NCI-H510A (cell line): ENCODE data around the gene ZMIZ1.
A peak's percentile ranks its signal among the peaks of the same experiment; 100 is the strongest.

Experiments
- DNase-seq: peaks from one replicate; lab custom pipeline; 2025; lab: John Stamatoyannopoulos, UW

Gene ZMIZ1

DNA sequence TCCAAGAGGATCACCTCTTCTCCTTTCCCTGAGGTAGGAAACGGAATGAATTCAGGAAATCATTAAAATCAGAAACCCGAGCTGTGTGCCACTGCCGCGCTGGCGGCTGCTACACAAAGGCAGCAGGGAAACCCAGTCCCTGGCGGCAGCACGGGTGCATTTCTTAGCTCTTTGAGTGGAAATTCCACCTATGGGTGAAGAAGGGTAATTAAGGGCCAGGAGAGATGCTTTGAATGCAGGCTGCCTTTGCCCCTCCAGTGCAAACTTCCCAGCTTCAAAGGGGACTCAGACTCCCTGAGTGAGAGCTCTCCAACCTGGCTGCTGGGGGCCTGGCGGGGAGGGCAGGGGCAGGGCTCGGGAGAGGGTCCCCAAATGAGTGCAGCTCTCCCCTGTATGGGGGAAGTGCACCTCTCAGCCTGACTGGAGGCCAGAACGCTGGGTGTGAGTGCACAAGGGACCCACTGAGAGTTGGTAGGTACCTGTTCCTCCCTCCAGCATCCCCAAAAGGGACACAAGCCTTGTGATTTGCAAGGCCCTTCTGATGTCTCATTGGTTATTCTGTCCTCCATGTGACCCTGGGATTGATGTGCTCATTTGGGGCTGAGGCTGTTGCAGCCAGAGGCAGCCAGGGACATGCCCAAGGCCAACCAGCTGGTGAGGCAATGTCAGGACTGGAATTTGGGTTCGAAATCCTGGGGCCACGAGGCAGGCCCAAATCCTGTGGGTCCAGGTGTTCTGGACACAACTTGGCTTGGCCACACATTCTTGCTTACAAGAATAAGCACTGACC is 16.3 kb upstream of the ZMIZ1 start:
- DNase-seq = peak; percentile 18

DNA sequence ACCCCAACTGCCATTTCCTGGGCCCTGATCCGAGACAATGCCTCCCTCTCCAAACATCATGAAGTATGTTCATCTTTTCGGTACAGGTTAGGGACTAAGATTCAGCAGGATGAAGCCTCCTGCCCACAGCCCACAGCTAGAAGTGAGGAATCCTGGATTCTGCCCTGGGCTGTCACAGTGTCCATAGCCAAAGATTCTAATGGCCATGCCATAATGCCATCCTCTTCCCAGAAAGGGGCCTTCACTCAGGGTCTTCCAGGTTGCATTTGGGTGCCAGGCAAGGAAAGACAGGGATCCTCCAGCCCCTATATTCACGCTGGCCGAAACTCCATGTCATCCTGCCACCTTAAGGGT is 15.7 kb upstream of the ZMIZ1 start:
- DNase-seq = no peak

DNA sequence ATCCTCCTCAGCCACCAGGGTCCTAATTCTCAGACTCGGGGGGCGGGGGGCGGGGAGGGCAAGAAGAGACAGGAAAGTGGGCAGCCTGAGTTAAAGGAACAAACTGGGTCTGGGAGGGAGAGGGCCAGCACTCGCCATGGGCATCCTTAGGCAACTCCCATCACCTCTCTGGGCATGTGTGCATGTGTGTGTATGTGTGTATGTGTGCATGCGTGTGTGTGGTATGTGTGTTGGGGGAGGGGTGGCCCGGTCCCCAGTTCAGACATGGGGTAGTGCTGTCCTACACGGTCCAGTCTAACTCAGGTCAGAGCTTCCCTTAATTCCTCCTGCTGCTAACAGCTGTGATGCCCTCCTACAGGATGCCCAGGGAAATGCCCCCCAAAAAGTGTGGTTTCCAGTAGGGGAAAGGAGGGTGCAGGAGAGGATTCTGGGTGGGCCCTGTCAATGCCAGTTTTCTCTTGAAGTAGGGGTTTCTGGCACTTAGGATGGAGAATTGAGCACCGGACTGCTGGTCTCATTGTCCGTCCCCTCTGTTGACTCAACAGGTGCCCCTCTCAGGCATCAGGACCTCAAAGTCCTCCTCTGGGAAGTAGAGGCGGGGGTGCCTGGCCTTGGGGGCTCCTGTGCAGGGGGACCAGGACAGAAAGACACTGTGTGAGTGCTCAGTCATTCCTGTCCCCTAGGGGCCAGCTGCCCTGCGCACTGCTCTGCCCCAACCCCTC is 15.1 kb upstream of the ZMIZ1 start:
- DNase-seq = no peak

DNA sequence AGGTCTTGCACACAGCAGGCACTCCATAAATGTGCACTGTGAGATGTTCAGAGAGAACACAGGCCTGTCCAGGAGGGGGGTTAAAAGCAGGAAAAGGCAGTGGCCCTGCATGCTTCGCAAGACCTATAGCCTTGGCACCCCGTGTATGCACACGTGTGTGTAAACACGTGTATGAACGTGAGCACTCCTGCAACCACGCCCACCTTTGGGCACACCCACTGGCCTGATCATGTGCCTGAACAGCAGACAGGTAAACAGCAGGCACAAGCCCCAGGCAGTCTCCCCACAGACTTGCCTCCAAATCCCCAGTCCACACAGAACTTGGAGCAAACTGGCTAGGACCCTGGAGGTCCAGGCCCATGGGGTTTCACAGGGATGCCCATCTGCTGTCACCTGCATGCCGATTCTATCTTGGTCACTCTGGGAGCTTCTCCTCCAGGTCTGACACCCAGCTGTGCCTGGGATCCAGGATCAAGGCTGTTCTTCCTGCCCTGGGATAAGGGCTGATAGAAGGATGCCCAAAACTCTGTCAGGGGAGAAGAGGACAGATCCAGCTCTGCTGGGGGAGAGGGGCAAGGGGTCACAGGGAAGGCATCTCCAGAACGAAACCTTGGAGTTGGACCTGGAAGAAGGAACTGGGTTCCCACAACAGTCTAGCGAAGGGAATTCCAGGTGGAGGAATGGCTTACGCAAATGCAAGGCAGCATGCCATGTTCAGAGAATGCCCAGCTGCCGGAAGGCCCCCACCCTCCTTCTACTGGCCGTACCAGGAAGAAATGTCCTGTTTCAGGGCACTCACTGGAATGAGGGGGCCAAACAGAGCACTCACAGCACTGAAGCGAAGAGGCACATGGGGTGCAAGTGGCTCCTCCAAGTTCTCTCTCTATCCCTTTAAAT is 14.3 kb upstream of the ZMIZ1 start:
- DNase-seq = no peak

DNA sequence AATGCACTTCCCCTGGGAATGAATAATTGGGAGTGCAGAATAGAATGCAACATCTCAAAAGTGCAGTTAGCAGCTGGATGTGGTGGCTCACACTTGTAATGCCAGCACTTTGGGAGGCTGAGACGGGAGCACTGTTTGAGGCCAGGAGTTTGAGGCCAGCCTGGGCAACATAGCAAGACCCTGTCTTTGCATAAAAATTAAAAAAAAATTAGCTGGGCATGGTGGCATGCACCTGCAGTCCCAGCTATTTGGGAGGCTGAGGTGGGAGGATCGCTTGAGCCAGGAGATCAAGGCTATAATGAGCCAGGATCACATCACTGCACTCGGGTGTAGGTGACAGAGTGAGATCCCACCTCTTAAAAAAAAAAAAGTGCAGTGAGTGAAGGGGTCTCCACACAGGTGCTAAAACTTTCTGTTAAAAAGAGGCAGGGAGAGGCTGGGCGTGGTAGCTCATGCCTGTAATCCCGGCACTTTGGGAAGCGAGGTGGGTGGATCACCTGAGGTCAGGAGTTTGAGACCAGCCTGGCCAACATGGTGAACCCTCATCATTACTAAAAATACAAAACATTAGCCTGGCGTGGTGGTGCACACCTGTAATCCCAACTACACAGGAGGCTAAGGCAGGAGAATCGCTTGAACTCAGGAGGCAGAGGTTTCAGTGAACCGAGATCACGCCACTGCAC is 13.5 kb upstream of the ZMIZ1 start:
- DNase-seq = no peak

DNA sequence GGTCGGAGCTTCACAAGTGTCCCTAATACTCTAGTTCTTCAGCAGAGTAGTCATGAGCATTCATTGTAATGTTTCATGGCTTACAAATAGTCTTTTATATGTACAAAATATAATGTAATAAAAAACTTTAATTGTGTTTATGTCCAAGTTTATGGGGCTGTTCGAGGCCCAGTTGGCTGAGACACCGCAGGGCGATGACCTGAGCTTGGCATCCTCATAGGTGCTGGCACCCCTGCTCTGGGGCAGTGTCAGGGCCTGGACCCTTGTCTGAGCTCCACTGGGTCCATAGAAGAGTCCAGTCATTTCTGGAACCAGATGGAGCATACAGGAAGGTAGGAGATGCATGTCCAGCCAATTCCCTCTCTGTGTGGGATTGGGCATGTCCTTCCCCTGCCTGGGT is 12.9 kb upstream of the ZMIZ1 start:
- no peak for DNase-seq

DNA sequence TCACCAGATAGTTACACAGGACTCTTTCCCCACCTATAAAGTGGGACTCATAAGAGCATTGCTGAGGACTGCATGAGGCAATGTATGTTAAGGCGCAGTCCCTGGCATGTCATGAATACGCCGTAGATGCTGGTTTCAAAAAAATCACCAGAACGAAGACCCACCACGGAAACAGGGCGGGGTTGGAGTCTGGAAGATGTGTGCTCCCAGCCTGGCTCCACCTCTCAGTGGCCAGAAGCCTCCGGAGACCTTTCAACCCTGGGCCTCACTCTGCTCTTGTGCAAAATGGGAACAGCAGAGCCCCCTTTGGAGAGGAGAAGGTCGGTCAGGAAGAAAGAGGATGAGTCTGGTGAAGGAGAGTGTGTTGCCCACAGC is 12.4 kb upstream of the ZMIZ1 start:
- no peak for DNase-seq

DNA sequence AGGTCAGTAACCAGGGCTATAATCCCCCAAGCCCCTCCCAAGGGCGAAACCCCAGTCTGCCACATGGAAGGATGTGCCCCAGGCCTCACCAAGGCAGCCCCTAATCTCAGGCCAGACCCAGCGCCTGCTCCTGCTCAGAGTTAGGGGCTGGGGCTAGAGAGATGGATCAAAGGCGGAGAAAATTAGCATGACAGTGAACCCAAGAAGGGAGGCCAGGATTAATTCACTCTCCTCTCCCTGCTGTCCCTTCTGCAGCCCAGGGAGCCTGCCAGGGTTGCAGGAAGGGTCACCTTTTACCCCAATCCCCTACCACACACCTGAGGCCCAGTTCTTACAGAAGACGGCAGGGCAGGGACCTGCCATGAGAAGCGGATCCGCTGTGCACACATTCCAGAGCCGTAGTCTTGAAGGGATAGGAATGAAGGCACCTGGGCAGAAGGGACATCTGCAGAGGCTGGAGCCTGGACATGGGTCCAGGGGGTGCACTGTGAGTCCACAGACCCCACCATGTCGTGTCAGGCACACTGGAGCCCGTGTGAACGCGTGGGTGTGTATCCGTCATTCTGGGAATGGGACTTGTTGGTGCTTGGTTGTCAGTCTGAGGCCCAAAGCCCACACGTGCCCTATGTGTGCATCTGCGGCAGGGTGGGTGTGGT is 11.9 kb upstream of the ZMIZ1 start:
- DNase-seq = no peak

DNA sequence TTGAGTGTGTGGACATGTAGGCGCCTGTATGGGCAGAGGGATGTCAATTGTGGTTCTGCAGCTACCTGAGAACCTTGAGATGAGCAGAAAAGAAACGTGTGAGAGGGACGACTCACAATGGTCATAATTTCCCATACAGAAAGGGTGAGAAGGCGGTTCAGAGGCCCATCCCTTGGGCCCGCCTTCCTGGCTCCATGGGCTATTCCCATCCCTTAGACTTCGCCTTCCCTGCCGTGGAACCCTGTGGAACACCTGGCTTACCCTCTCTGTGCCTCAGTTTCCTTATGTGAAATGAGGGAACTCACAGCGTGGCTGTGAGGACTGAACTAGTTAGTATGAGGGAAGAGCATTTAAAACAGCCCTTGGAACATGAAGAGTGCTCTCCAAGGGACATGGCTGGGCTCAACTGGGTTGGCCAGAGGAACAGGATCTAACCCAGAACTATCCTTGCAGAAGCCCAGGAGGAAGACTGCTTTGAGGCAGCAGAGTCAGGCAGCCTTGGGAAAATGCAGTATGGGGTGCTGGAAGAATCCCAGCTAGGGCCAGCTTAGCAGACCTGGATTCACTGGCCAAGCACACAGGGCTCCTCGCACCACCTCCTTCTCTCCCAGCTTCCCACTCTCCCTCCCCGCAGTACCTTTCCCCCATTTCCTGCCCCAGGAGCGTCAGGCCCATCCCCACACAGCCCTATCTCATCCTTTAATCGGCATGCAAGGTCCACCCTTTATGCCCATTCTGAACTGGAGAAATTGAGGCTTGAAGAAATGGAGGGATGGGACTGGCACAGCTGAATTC is 11.1 kb upstream of the ZMIZ1 start:
- DNase-seq = no peak

DNA sequence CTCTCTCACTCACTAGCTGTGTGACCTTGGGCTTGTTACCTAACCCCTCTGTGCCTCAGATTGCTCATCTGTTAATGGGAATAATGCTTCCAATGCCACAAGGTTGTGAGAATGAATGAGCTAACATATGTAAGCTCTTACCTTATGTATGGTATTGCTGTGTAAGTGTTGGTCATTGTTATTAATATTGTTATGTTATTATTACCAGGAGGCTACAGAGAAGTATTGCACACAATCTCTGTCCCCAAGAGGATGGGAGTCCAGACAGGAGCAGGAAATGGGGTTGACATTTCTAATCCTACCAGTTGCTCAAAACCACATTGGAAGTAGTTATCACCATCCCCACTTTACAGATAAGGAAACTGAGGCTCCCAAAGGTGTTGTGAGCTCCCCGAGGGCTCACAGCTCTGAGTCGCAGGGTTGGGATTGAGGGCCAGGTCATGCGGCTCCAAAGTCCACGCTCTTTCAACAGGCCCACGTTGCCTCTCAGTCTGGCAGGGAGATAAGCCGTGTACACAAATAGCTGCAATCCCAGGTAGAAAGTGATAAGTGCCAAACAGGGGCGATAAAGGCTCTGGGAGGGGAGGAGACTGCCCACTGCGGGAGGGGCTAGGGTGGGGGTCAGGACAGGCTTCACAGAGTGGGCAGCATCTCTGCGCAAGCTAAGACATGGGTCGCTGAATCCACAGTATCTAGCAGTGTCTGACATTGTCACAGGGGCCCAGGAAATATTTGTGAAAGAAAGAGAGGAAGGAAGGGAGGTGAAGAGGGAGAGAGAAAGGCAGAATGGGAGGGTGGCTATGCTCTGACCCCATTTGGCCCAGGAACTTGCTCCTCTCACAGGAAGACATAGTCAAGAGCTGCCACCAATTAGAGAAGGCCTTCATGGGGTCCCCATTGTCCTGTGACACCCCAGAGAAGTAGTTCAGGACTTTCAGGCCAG is 9.6 kb upstream of the ZMIZ1 start:
- no peak for DNase-seq

DNA sequence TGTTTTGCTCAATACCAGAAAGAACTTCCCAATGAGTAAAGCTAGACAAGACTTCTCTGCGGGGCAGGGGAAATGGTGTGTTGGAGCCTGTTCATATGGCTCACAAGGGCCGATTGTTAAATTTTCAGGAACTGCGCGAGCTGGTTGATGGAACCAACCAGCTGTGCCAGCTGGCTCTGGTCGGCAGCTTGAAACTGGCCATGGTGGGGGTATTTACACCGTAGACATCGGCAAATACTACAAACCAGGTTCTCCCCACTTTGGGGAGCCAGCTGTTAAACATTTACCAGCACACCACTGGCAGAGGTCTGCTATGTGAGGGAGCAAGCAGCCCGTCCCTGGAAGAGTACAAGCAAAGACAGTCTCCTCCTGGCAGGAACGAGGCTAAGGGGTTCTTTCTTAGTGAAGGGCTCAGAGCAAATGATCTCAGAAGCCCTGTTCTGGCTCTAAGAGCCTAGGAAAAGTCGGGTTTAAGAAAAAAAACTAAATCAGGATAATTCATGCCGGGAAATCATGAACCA is 8.8 kb upstream of the ZMIZ1 start:
- DNase-seq = no peak

DNA sequence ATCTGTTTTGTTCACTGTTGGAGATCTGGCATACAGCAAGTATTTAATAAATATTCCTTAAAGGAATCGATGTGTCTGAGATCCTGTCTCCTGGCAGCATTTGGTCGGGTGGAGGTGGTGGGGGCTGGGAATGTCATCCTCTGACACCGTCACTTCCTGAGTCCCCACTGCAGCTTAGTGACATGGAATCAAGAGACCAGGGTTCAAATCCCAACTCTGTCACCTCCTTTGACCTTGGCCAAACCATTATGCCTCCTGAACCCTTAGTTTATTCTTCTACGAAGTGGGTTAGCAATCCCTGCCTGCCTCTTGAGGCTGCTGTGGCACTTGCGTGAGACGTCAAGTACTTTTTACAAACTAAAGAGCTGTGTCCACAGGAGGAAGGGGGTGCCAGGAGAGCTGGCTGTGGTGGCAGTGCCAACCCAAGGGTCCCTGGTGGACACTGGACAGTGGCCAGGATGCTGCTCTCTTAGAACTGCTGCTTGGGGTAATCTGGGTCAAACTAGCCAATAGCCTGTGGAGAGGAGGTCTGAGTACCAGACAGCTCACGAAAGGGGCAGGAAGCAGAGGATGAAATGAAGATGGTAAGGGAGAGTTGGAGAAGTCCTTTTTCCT is 8.0 kb upstream of the ZMIZ1 start:
- no peak for DNase-seq

DNA sequence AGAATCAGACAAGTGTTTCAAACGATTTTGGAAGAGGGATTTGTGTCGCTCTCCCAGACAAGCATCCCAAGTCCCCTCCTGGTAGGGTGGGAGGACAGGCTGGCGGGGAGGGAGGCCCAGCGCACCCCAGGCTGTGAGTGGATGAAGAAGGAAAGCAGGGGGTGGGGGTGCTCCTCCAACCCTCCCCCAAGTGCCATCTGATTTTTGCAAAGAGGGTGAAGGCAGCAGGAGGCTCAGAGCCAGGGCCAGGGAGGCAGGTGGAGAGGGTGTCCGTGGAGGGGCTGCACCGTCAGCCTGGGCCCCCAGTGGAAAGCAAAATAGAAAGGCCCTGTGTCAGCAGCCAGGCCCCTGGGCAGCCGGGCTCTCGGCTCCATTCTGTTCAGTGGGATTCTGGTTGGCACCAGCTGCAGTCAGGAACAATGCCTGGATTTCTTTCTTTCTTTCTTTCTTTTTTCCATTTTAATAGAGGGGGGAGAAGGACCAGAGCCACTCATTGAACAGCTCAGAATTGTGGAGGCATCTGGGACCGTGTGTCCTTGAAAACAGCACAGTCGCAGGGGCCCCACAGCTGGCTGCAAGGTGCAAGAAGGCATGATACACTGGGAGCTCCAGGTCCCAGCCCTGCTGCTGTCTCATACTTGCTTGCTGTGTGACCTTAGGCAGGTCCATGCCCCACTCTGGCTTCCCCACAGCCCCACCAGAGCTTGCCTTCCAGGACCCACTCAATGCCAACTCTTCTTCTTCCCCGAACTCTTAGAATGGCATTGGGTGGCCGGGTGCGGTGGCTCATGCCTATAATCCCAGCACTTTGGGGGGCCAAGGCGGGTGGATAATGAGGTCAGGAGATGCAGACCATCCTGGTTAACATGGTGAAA is 7.1 kb upstream of the ZMIZ1 start:
- DNase-seq = no peak

DNA sequence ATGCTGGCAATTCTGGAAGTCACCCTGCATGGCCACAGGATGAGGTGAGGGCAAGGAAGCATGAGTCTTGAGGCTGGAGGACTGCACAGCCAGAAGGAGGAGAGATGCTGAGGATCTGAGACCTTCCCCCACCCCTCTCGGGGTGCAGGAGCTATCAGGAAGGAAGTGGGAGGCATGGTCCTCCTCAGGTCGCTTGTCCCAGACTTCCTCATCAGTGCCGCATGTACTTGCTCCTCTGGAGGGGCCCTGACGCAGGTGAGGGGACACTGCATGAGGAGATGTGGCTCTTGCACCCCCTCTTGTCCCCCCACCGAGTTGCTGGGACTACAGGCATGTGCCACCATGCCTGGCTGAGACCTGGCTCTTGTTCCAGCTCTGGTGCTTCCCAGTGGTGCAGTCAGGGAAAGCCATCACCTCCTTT is 5.7 kb upstream of the ZMIZ1 start:
- no peak for DNase-seq

DNA sequence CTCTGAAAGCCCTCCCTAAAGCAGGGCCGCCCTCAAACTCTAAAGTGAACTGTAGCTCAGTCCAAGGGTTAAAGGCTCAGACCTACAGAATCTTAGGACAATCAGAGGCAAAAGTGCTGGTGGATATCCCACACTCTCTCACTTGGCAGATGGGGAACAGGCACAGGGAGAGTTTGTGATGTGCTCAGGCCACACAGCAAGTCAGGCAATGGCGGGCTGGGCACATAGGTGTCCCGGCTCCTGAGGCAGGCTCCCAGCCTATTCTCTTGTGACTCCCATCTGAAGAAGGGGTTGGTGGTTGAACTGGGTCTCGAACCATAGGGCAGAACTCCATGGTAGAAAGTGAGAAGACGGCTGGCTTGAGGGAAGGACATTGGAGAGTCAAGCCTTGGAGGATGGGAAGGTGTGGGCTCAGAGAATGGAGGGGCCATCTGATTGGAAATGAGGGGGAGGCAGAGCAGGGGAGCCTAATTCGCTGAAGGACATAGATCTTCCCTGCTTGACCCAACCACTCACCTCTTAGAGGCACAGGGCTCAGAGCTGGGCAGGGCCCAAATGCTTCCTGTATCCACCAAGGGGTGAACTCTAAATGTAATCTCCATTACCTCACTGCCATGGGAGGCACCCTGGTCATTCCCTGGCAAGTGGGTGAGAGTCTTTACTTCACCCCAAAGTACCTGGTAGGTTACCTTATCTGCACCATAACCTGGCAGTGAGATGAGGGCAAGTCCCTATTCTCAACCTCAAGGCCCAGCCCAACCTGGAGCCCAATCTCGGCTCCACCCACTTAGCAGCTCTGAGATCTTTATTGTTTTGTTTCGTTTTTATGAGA is 4.9 kb upstream of the ZMIZ1 start:
- DNase-seq = no peak

DNA sequence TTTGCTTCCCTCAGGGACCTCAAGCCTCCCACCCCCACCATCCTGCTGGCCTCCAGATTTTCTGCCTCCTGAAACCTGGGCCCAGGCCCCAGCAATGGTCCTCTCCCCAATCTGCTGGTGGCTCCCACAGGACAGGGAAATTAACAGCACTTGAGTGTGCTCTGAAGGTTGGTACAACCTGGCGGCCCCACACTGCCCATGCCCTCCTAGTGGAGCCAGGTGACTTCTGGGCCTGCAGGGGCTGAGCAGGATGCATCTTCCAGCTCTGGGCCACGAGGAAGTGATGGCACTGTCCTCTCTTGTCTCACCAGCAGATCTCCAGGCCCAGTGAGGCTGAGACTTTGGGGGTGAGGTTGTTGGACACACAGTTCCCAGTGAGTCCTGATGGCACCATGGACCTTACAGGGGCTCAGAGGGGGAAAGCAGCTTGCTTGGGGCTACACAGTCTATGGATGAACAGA is 3.6 kb upstream of the ZMIZ1 start:
- no peak for DNase-seq

DNA sequence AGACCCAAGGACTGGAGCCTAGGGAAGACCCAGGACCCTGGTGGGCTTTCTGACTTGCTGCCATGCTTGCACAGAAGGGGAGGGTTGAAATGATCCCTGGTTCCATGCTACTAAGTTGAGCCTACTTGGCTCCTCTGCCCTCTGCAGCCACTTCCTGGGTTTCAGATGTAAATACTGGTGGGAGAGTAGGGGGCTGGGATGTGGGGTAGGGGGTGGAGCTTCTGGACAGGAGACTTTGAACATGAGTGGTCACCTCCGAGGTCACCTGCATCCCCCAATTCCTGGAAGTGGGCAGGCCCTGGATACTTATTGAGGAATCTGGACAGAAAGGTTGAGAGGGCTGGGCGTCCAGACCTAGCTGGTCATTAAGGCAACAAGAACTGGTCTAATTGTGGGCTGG is 2.9 kb upstream of the ZMIZ1 start:
- no peak for DNase-seq
